GM19193 (cell line): Measurements from ENCODE around the gene KIF3B.

Experiments used
- POLR2A ChIP-seq: IDR thresholded peaks from 4 replicates; pipeline ENCODE4 v1.6.1; 2011; ENCODE audit not compliant: insufficient read depth, insufficient read length; ENCODE audit errors: extremely low read depth

Gene KIF3B

GRCh38 chr20:32368323-32368722 is 90.9 kb downstream of the KIF3B start:
- no peak for TF ChIP-seq POLR2A

GRCh38 chr20:32368925-32369324 is 91.5 kb downstream of the KIF3B start:
- no peak for TF ChIP-seq POLR2A

GRCh38 chr20:32370897-32371296 is 93.4 kb downstream of the KIF3B start:
- no peak for TF ChIP-seq POLR2A

- TF ChIP-seq POLR2A, result no peak
Measured at GRCh38 chr20:32378461-32378860, 101.0 kb downstream of the KIF3B start.

- TF ChIP-seq POLR2A, result no peak
Measured at GRCh38 chr20:32380745-32381144, 103.3 kb downstream of the KIF3B start.

GRCh38 chr20:32382102-32382950 is 104.9 kb downstream of the KIF3B start:
- no peak for TF ChIP-seq POLR2A
